Measurements from ENCODE around the gene PTPRB. TPM values are rescaled to one million over a fixed set of nuclear protein-coding genes. Genes with fewer than 3 reads are reported as not detected.

Gene PTPRB
- total and polyA plus RNA-seq, 2 donors from 2014 or later = 13.5 to 71.6 TPM

DNA sequence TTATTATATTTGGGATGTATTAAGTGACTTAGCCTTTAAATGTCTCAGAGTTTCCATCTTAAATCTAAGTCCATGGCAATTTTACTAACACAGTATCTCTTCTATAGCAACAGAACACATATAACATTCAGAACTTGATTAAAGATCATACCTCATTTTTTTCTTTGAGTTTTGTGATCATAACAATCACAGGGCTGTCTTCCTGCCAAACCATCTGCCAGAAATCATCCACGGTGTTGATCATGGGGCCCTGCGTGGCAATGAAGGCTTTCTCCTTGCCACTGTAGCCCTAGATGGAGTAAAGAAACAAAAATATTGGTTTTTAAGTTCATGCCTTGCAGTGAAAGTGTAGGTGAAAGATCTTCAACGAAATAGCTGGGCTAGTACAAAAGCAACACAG, 46.7 kb upstream of the PTPRB start:
- no peak for FAIRE-seq

DNA sequence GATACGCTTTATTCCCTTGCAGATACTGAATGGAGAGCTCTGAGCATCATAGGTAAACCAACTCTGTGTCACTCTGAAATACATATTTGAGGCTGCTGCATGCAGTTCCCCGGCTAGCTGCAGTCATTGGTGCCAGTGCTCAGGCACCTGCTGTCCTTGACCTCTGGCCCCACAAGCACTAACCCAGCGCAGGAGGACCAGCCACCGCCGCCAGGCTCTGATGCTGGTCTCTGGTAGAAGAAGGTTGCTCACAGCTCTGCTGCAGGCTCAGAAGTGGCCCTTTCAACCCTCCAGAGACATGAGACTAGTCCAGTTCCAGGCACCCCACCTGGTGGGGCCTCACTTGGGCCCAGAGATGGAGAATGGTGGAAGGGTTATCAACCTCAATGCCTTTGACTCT, 34.5 kb upstream of the PTPRB start:
- FAIRE-seq = no peak

More for the DNA sequence above, 46.7 kb upstream of the PTPRB start:
- Histone ChIP-seq H3K27me3 (ENCODE audit: control insufficient read depth, insufficient read depth, low read length) (no peaks in the 10 kb centered on the region), H3K36me3 (ENCODE audit: control insufficient read depth in 2 of 3, insufficient read depth in 3 of 3, low read length in 3 of 3) (no peaks in the 10 kb centered on the region), H3K9me3 (ENCODE audit: control insufficient read depth in 2 of 3, insufficient read depth in 1 of 3, low read length in 3 of 3) (peaks cover 0 to 5% (median 0%) of the 10 kb centered on the region in 3 donors), H3K4me3 (ENCODE audit: low read length in 3 of 3) (no peak overlapping the region), H3K4me1 (ENCODE audit: control insufficient read depth in 2 of 3, insufficient read depth in 2 of 3, low read depth in 1 of 3, low read length in 3 of 3) (no peaks in the 10 kb centered on the region), H3K27ac (ENCODE audit: low read depth in 2 of 2, low read length in 2 of 2) (no peak overlapping the region), H3K9ac (ENCODE audit: low read length in 3 of 3) (no peak overlapping the region)
- TF ChIP-seq, protein P1, sequence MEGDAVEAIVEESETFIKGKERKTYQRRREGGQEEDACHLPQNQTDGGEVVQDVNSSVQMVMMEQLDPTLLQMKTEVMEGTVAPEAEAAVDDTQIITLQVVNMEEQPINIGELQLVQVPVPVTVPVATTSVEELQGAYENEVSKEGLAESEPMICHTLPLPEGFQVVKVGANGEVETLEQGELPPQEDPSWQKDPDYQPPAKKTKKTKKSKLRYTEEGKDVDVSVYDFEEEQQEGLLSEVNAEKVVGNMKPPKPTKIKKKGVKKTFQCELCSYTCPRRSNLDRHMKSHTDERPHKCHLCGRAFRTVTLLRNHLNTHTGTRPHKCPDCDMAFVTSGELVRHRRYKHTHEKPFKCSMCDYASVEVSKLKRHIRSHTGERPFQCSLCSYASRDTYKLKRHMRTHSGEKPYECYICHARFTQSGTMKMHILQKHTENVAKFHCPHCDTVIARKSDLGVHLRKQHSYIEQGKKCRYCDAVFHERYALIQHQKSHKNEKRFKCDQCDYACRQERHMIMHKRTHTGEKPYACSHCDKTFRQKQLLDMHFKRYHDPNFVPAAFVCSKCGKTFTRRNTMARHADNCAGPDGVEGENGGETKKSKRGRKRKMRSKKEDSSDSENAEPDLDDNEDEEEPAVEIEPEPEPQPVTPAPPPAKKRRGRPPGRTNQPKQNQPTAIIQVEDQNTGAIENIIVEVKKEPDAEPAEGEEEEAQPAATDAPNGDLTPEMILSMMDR (IDR thresholded peaks at IDR 0.05; ENCODE audit: borderline replicate concordance, extremely low read depth, insufficient read depth) = no peak
- intact Hi-C loops (cut with DNase I) = no loop called here
- DNase-seq = no peak

DNA sequence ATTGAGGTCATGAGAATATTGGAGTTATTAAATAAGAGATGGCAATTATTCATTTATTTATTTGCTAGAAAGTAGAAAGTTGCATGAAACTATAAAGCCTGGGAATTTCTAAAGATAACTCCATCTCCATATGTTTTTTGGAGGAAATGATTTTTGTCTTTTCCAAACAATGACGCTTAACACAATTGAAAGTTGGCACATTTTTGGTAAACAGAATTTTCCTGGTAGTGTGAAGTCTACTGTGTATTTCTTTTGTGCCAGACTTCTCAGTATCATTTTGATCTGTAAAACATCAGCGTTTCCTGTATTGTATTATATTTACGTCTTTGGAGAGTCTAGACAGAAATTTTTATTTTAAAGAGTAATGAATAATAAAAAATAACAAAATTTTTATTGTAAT, 33.7 kb upstream of the PTPRB start:
- no peak for DNase-seq
- Histone ChIP-seq H3K27me3 (ENCODE audit: control insufficient read depth, insufficient read depth, low read length) (no peaks in the 10 kb centered on the region), H3K4me1 (ENCODE audit: control insufficient read depth in 2 of 3, insufficient read depth in 2 of 3, low read depth in 1 of 3, low read length in 3 of 3) (no peaks in the 10 kb centered on the region), H3K9me3 (ENCODE audit: control insufficient read depth in 2 of 3, insufficient read depth in 1 of 3, low read length in 3 of 3) (no peaks in the 10 kb centered on the region), H3K4me3 (ENCODE audit: low read length in 3 of 3) (no peak overlapping the region), H3K36me3 (ENCODE audit: control insufficient read depth in 2 of 3, insufficient read depth in 3 of 3, low read length in 3 of 3) (no peaks in the 10 kb centered on the region), H3K27ac (ENCODE audit: low read depth in 2 of 2, low read length in 2 of 2) (no peak overlapping the region), H3K9ac (ENCODE audit: low read length in 3 of 3) (no peak overlapping the region)
- TF ChIP-seq, protein P1 (IDR thresholded peaks at IDR 0.05; ENCODE audit: borderline replicate concordance, extremely low read depth, insufficient read depth) = no peak
- intact Hi-C loops (cut with DNase I) = no loop called here
- peak; percentile 90 for FAIRE-seq

More for the DNA sequence above, 34.5 kb upstream of the PTPRB start:
- intact Hi-C loops (cut with DNase I) = no loop called here
- Histone ChIP-seq H3K27me3 (ENCODE audit: control insufficient read depth, insufficient read depth, low read length) (no peaks in the 10 kb centered on the region), H3K4me3 (ENCODE audit: low read length in 3 of 3) (no peak overlapping the region), H3K4me1 (ENCODE audit: control insufficient read depth in 2 of 3, insufficient read depth in 2 of 3, low read depth in 1 of 3, low read length in 3 of 3) (no peaks in the 10 kb centered on the region), H3K9me3 (ENCODE audit: control insufficient read depth in 2 of 3, insufficient read depth in 1 of 3, low read length in 3 of 3) (no peaks in the 10 kb centered on the region), H3K36me3 (ENCODE audit: control insufficient read depth in 2 of 3, insufficient read depth in 3 of 3, low read length in 3 of 3) (no peaks in the 10 kb centered on the region), H3K9ac (ENCODE audit: low read length in 3 of 3) (no peak overlapping the region), H3K27ac (ENCODE audit: low read depth in 2 of 2, low read length in 2 of 2) (no peak overlapping the region)
- no peak for DNase-seq
- TF ChIP-seq, protein P1 (IDR thresholded peaks at IDR 0.05; ENCODE audit: borderline replicate concordance, extremely low read depth, insufficient read depth) = no peak

DNA sequence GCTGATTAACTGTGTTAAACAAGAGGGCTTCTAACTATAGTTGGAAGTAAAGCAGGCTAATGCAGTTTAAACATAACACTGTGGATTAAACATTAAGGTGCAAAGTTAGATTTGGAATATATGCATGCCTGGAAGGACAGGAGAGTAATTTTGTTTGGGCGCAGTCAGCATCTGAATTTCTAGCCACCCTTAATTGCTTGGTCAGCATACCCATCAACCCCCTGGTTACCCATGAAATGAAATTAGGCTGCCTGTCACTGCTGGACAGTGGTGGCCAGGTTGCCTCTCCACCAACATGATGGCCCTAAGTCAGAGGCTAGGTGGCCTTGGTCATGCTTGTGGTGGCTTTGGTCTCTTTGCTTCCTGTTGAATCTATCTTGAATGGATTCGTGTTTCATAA, 30.0 kb upstream of the PTPRB start:
- no peaks in the 10 kb centered on the region for H3K9me3 ChIP-seq (ENCODE audit: control insufficient read depth in 2 of 3, insufficient read depth in 1 of 3, low read length in 3 of 3)
- no peak for DNase-seq
- H3K4me1 ChIP-seq (ENCODE audit: control insufficient read depth in 2 of 3, insufficient read depth in 2 of 3, low read depth in 1 of 3, low read length in 3 of 3) = no peaks in the 10 kb centered on the region
- no peaks in the 10 kb centered on the region for H3K27me3 ChIP-seq (ENCODE audit: control insufficient read depth, insufficient read depth, low read length)
- no peaks in the 10 kb centered on the region for H3K36me3 ChIP-seq (ENCODE audit: control insufficient read depth in 2 of 3, insufficient read depth in 3 of 3, low read length in 3 of 3)
- no peak overlapping the region for H3K9ac ChIP-seq (ENCODE audit: low read length in 3 of 3)
- no peak for FAIRE-seq
- TF ChIP-seq, protein P1 (IDR thresholded peaks at IDR 0.05; ENCODE audit: borderline replicate concordance, extremely low read depth, insufficient read depth) = no peak
- intact Hi-C loops (cut with DNase I) = no loop called here
- no peak overlapping the region for H3K27ac ChIP-seq (ENCODE audit: low read depth in 2 of 2, low read length in 2 of 2)
- no peak overlapping the region for H3K4me3 ChIP-seq (ENCODE audit: low read length in 3 of 3)

Measured in kidney (tissue), 14 donors.